Common myeloid progenitor, CD34-positive (primary cell): ENCODE data around the gene STX8.

Experiments
- CTCF ChIA-PET: fragments of 350-600 bp; sonication (Branson Sonifier 250); formaldehyde crosslinking; loops from one replicate; lab custom pipeline; 2021; ENCODE audit warnings: antibody characterized with exemption; lab: Charles Lee
- POLR2A ChIA-PET: fragments of 350-600 bp; sonication (Branson Sonifier 250); formaldehyde crosslinking; loops from one replicate; lab custom pipeline; 2021; ENCODE audit warnings: antibody characterized with exemption; lab: Charles Lee
- DNase-seq, 3 donors: peaks; one replicate each; pipeline versions ENCODE4 v3.0.0 to v3.0.0-alpha.2; 2013
- H3K27ac ChIP-seq, 2 experiments: 1 replicate in 1 of 2; 2 replicates in 1 of 2; pipeline ENCODE4 v1.7.0; 2013; ENCODE audit warnings: inconsistent platforms in 2 of 2, low read length in 2 of 2, mild to moderate bottlenecking in 2 of 2, low read depth in 1 of 2, moderate library complexity in 1 of 2; ENCODE audit not compliant: severe bottlenecking in 2 of 2, insufficient read depth in 1 of 2, poor library complexity in 1 of 2
- H3K27me3 ChIP-seq, 5 experiments: replicated peaks in 2 of 5; 1 replicate in 3 of 5; 2 replicates in 2 of 5; pipeline versions ENCODE4 v1.6.1 to v1.7.0; 2013; ENCODE audit warnings: low read length in 4 of 5, mild to moderate bottlenecking in 2 of 5, moderate library complexity in 2 of 5, inconsistent platforms in 1 of 5; ENCODE audit not compliant: insufficient read depth in 5 of 5, control insufficient read depth in 4 of 5
- H3K36me3 ChIP-seq, 4 experiments: 1 replicate in 2 of 4; 2 replicates in 2 of 4; pipeline versions ENCODE4 v1.6.1 to v1.7.0; 2013; ENCODE audit warnings: low read length in 3 of 4, control low read depth in 1 of 4, mild to moderate bottlenecking in 1 of 4; ENCODE audit not compliant: control insufficient read depth in 4 of 4, insufficient read depth in 4 of 4
- H3K4me1 ChIP-seq, 4 experiments: 1 replicate in 3 of 4; 2 replicates in 1 of 4; pipeline versions ENCODE4 v1.6.1 to v1.7.1; 2013; ENCODE audit warnings: low read length in 3 of 4, mild to moderate bottlenecking in 3 of 4, control low read depth in 1 of 4, inconsistent platforms in 1 of 4, moderate library complexity in 1 of 4; ENCODE audit not compliant: control insufficient read depth in 4 of 4, insufficient read depth in 4 of 4; ENCODE audit errors: control extremely low read depth in 1 of 4
- H3K4me3 ChIP-seq, 7 experiments: 1 replicate in 4 of 7; 2 replicates in 3 of 7; pipeline versions ENCODE4 v1.5.1 to v1.7.0; 2013; ENCODE audit warnings: mild to moderate bottlenecking in 7 of 7, low read length in 6 of 7, moderate library complexity in 6 of 7, inconsistent platforms in 2 of 7, low read depth in 2 of 7, control low read depth in 1 of 7; ENCODE audit not compliant: insufficient read depth in 4 of 7, control insufficient read depth in 1 of 7; ENCODE audit errors: extremely low read depth in 1 of 7
- H3K9me3 ChIP-seq, 5 experiments: 1 replicate in 4 of 5; 2 replicates in 1 of 5; pipeline versions ENCODE4 v1.6.1 to v1.7.1; 2013; ENCODE audit warnings: low read length in 4 of 5, mild to moderate bottlenecking in 2 of 5, inconsistent platforms in 1 of 5, low read depth in 1 of 5, moderate library complexity in 1 of 5; ENCODE audit not compliant: control insufficient read depth in 4 of 5, insufficient read depth in 2 of 5; ENCODE audit errors: control extremely low read depth in 1 of 5
- WGBS: methylation state at CpG from one replicate; pipeline ENCODE4 v1.1.5; 2013; ENCODE audit not compliant: insufficient coverage; 5-methylcytosine and 5-hydroxymethylcytosine counted together

STX8 gene

DNA sequence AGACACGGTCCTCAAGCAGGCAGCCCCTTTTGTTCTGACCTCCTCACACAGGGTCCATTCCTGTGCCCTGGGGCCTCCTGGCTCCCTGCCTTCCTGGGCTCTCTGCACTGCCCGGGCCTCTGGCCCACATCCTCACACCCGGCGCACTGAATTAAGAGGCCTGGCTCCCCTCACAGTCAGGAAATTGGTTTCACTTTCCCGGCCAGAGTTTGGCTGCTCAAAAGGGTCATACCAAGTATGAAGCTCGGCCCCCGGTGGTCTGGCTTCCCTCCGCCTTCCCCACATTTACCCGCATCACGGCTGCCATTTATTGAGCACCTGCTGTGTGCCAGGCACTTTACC is 334.3 kb downstream of the STX8 start:
- Histone ChIP-seq H3K36me3 (peaks cover 0 to 3% (median under 1%) of the 10 kb centered on the region in 4 experiments), H3K27me3 (no peaks in the 10 kb centered on the region), H3K27ac (no peak overlapping the region), H3K4me1 (peaks cover 0 to 36% (median 32%) of the 10 kb centered on the region in 4 experiments), H3K4me3 (no peak overlapping the region), H3K9me3 (no peaks in the 10 kb centered on the region)
- CTCF ChIA-PET = interaction anchor here (1.9 kb wide), 1 partner anchor 14 kb away, joined by 4 read pairs; no protein-coding TSS in a partner anchor
- WGBS = 40% methylated on average over 10 of the region's 10 CpGs
- POLR2A ChIA-PET = interaction anchor here (0.6 kb wide), 1 partner anchor 11 kb away, joined by 4 read pairs; no protein-coding TSS in a partner anchor
- peak; percentile 21 to 65 (median 62) for DNase-seq

DNA sequence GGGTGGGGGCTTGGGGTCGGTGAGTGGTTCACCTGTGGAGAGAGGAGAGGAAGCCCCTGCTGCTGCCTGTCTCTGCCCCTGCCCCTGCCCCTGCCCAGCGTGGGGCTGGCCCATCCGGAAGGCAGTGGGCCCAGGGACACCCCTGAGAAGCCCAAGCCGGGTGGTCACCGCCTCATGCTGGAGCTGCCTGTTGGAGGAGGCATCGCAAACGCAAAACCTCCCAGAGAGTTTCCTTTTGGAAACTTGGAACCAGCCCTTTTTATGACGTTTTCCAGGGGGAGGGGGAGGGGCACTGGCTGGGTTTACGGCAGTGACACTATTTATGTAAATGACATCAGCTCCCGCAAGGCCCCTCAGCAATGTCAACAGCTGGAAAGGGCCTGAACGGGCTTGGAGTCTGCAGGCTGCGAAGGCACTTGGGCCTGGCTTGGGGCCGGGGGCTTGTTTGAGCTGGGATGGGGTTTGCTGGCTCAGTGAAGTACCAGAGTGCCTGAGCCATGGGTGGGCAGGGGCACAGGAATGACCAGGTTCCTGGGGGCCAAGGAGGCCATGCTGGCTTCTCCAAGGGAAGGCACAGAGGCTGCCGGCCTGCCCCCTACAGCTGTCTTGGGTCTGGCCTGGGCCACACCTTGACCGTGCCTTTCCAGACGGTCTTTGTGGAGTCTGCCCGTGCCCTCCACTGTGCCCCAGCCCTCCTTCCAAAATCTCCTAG is 334.8 kb downstream of the STX8 start:
- H3K4me3 ChIP-seq = peak overlapping the region in 4 of 7 experiments; percentile 2 to 63 (median 51)
- H3K9me3 ChIP-seq = no peaks in the 10 kb centered on the region
- H3K27me3 ChIP-seq = no peaks in the 10 kb centered on the region
- ChIA-PET POLR2A (interaction anchor here (0.6 kb wide), 1 partner anchor 12 kb away, joined by 4 read pairs; no protein-coding TSS in a partner anchor), CTCF (interaction anchor here (1.9 kb wide), 1 partner anchor 14 kb away, joined by 4 read pairs; no protein-coding TSS in a partner anchor)
- 83% methylated on average over 17 of the region's 17 CpGs for WGBS
- peaks cover 0 to 36% (median 32%) of the 10 kb centered on the region in 4 experiments for H3K4me1 ChIP-seq
- peaks cover 0 to 3% (median under 1%) of the 10 kb centered on the region in 4 experiments for H3K36me3 ChIP-seq
- DNase-seq = peak in 1 of 3 donors; percentile 37
- no peak overlapping the region for H3K27ac ChIP-seq

DNA sequence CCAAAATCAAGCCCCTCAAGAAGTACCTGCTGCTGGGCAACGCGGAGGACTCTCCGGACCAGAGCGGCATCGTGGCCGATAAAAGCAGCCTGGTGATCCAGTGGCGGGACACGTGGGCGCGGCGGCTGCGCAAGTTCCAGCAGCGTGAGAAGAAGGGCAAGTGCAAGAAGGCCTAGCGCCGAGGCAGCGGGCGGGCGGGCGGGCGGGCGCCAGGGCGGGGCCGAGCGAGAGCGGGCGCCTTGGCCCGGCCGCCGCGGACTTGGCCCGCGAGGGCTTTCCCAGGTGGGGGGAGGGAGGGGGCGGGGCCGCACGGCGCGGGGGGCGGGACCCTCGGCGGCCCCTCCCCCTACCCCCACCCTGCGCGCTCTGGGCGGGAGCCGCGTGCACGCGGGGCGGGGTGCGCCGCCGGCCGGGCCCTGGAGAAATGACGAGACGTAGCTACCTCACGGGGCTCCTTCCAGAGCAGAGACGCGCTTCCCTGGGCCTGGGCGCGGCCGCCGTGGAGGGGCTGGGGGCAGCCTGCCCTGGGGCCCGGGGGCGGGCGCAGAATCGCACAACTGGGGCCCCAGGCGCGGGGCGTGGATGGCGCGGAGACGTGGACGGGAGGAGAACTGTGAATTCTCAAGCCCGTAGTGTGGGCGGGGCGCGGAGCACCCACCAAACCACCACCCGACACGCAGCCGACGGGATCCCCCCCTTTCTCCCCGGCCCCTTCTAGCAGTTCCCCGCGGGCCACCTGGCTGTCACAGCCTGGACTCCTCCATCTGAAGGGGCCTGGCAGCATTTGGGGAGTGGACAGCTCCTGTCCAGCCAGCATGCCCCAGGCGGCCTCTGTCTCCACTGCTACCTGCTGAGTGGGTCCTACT is 335.6 kb downstream of the STX8 start:
- POLR2A ChIA-PET = no interaction called here
- WGBS = 5% methylated on average over 28 of the region's 84 CpGs
- H3K27ac ChIP-seq = no peak overlapping the region
- peak overlapping the region in 6 of 7 experiments; percentile 38 to 66 (median 52) for H3K4me3 ChIP-seq
- CTCF ChIA-PET = interaction anchor here (1.9 kb wide), 1 partner anchor 15 kb away, joined by 4 read pairs; no protein-coding TSS in a partner anchor
- H3K36me3 ChIP-seq = peaks cover 0 to 3% (median under 1%) of the 10 kb centered on the region in 4 experiments
- H3K9me3 ChIP-seq = no peaks in the 10 kb centered on the region
- H3K27me3 ChIP-seq = no peaks in the 10 kb centered on the region
- DNase-seq = peak; percentile 69 to 87 (median 81)
- H3K4me1 ChIP-seq = peaks cover 0 to 40% (median 35%) of the 10 kb centered on the region in 4 experiments

DNA sequence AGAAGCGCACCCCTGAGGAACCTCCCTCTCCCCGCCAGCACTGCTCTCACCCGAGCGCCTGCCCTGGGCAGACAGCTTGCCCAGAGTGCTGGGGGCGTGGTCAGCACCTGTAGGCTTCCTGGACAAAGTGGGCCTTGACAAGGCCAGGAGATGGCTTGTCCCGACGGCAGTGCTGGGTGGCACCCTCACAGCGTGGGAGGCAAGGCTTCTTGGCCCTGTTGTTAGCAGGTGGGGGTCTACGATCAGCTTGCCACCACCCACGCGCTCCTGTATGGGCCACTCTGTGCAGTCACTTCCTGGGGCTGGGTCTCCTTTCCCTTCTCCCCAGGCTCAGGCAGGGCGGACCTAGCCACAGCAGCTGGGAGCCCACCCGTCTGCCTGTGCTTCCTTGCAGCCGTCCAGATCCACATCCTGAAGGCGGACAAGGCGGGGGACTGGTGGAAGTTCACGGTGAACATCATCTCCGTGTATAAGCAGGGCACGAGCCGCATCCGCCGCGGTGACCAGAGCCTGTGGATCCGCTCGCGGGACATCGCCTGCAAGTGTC is 336.3 kb downstream of the STX8 start:
- H3K27ac ChIP-seq = no peak overlapping the region
- H3K36me3 ChIP-seq = peaks cover 0 to 3% (median 0%) of the 10 kb centered on the region in 4 experiments
- DNase-seq = peak in 2 of 3 donors; percentile 45 to 59
- peaks cover 0 to 45% (median 40%) of the 10 kb centered on the region in 4 experiments for H3K4me1 ChIP-seq
- CTCF ChIA-PET = no interaction called here
- no peaks in the 10 kb centered on the region for H3K9me3 ChIP-seq
- H3K27me3 ChIP-seq = no peaks in the 10 kb centered on the region
- 17% methylated on average over 25 of the region's 27 CpGs for WGBS
- POLR2A ChIA-PET = no interaction called here
- H3K4me3 ChIP-seq = peak overlapping the region in 6 of 7 experiments; percentile 38 to 66 (median 52)

DNA sequence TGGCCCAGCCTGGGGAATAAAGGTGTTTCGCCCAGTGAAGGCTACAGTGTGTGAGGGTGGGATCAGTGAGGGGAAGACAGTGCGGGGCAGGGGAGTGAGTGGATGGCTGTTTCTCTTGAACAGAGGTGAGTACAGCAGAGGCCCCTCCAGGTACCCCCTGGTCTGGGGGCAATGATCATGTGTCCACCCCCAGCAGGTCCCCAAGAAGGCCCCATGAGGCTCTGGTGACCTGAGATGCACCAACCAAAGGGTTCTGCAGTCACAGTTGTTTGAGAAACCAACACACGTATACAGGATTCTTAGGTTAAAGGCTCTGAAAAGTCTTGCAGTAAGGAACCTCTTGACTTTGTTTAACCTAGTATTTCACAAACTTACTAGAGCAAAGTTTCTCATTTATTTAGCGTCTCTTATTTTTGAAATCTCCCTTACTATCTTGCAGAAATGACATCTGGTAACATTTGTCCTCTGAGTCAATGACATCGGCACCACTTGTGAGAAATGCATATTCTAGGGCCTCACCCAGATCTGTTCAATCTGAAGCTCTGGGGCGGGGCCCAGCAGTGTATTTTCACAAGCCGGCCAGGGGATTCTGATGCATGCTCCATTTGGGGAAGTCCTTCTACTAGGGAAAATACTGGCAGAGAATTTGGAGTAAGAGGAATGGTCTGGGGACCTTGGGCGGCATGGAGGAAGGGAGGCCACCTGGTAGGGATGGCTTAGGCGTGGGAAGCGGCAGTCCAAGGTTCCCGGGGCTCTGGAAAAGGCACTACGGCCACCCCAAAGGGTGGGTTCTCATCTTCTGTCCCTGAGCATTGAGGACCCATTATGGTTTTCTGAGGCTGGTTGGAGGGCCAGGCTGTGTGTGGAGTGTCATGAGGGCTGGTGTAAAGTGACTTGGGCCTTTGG is 337.0 kb downstream of the STX8 start:
- H3K27me3 ChIP-seq = no peaks in the 10 kb centered on the region
- no peaks in the 10 kb centered on the region for H3K9me3 ChIP-seq
- ChIA-PET POLR2A (no interaction called here), CTCF (interaction anchor here (1.2 kb wide), 1 partner anchor 18 kb away, joined by 4 read pairs; no protein-coding TSS in a partner anchor)
- peaks cover 0 to 53% (median 47%) of the 10 kb centered on the region in 4 experiments for H3K4me1 ChIP-seq
- H3K36me3 ChIP-seq = peaks cover 0 to 3% (median 0%) of the 10 kb centered on the region in 4 experiments
- WGBS = 94% methylated on average over 10 of the region's 12 CpGs
- H3K4me3 ChIP-seq = peak overlapping the region in 4 of 7 experiments; percentile 44 to 66 (median 62)
- no peak for DNase-seq
- no peak overlapping the region for H3K27ac ChIP-seq
